Measurements from ENCODE around the gene PDE9A. TPM values are rescaled to one million over a fixed set of nuclear protein-coding genes. Genes with fewer than 3 reads are reported as not detected.
"Not testable (repeated sequence)": the region's sequence is repeated elsewhere in the genome, so short reads cannot be mapped to it uniquely, and the experiment has no call there.

The PDE9A gene
- total and polyA plus RNA-seq, 2 of the 4 experiments (the other 2 are of a cell fraction) = 0.89 to 0.90 TPM

GRCh38 chr21:42807293-42807895 is 154.0 kb downstream of the PDE9A start:
- H2AK9ac ChIP-seq (replicated peaks; ENCODE audit: low read depth, low read length, poor library complexity); H3K79me1 ChIP-seq (ENCODE audit: low read depth in 1 of 2, low read length in 2 of 2); POLR2A ChIA-PET (ENCODE audit: unreplicated experiment); H3K9ac ChIP-seq (ENCODE audit: low read depth, low read length); in situ Hi-C loops (cut with MboI; ENCODE audit: low sequenced_read_pairs); H3K18ac ChIP-seq (ENCODE audit: low read depth, low read length); H2BK20ac ChIP-seq (ENCODE audit: low read depth, low read length); H4K5ac ChIP-seq (ENCODE audit: low read depth, low read length); H2BK120ac ChIP-seq (ENCODE audit: low read depth, low read length); H4K20me1 ChIP-seq (ENCODE audit: insufficient read depth, low read length); dilution Hi-C loops (cut with HindIII; ENCODE audit: low sequenced_read_pairs, unreplicated experiment); H4K91ac ChIP-seq (ENCODE audit: insufficient read depth, low read depth, low read length); H4K8ac ChIP-seq (ENCODE audit: low read depth in 2 of 2, low read length in 2 of 2); ATAC-seq (ENCODE audit: low read depth); H2BK15ac ChIP-seq (ENCODE audit: low read depth, low read length); H3K56ac ChIP-seq (ENCODE audit: extremely low read depth, insufficient read depth, low read length); H2BK5ac ChIP-seq (ENCODE audit: low read depth, low read length, poor library complexity, severe bottlenecking); BruUV-seq (replicated peaks); H3K4me1 ChIP-seq (ENCODE audit: control insufficient read depth, insufficient read depth, low read length); H2AFZ ChIP-seq (replicated peaks; ENCODE audit: low read length, poor library complexity); H3K4me3 ChIP-seq (ENCODE audit: insufficient read depth, low read depth, low read length); H3K4me2 ChIP-seq (ENCODE audit: low read depth, low read length); H3K14ac ChIP-seq (replicated peaks; ENCODE audit: low read depth, low read length); H3K9me3 ChIP-seq (ENCODE audit: control insufficient read depth, insufficient read depth, low read length); H3K23ac ChIP-seq (ENCODE audit: low read depth, low read length); DNase-seq; H3K27ac ChIP-seq (ENCODE audit: insufficient read depth, low read length); intact Hi-C loops (cut with micrococcal nuclease); H3K4ac ChIP-seq (ENCODE audit: low read depth, low read length); CTCF ChIA-PET; H3K9me1 ChIP-seq (ENCODE audit: insufficient read depth, low read length); H3K36me3 ChIP-seq (ENCODE audit: control insufficient read depth, insufficient read depth, low read length); H2AK5ac ChIP-seq (ENCODE audit: low read depth, low read length): not testable (repeated sequence)
- WGBS, 2 experiments (ENCODE audit: extremely low coverage in 2 of 2, insufficient read length in 1 of 2) = no CpG with 5 or more reads among the region's 16 CpGs
- H3K27me3 ChIP-seq (ENCODE audit: control insufficient read depth, insufficient read depth, low read length) = peaks cover 33% of the 10 kb centered on the region
